UCSD-AML1 (cell line): ENCODE measurements around the gene AGPAT3.
"Not testable (repeated sequence)": the region's sequence is repeated elsewhere in the genome, so short reads cannot be mapped to it uniquely, and the experiment has no call there.

Experiments
- DNase-seq: peaks from one replicate; lab custom pipeline; 2025; ENCODE audit not compliant: unreplicated experiment; lab: John Stamatoyannopoulos, UW

AGPAT3 gene

DNA sequence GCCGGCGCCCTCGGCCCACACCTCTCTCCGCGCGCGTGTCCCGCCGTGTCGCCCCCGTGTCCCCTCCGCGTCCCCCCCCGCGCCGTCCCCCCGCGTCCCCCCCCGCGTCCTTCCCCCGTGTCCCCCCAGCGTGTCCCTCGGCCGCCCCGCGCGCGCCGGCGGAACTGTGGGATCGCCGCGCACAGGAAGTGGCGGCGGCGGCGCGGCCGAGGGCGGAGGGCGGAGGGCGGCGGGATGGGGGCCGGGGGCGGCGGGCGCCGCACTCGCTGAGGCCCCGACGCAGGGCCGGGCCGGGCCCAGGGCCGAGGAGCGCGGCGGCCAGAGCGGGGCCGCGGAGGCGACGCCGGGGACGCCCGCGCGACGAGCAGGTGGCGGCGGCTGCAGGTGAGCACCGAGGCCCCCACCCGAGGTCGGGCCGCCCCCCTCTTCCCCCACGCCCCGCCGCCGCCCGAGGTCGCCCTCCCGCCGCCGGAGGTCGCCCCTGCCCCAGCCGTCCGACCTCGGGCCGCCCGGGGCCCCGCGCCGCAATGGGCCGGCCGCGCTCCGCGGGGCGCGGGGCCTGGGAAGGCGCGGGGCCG is at the start of gene AGPAT3:
TSS of gene AGPAT3 (plus strand) at position 262 of the 578 bp plus-strand sequence. CDS start 94,459 bp downstream, outside the sequence.
- peak; percentile 45 for DNase-seq

DNA sequence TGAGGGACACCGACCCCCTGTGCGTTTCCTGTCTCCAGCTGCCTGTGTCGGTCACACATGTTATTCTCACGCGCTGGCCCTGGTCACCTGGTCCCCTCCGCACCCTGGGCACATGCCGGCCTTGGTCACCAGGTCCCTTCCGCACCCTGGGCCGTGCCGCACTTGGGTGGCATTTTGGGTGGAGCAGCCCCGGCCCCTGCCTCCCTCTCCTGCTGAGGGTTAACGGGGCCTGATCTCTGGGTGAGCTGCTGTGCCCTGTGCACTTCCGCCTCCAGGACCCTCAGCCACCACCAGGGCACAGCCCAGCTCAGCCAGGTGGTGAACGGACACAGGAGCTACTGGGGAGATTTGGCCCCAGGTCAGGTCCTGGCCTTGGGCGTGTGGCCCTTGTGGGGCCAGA is 49.0 kb upstream of the AGPAT3 start:
- no peak for DNase-seq

DNA sequence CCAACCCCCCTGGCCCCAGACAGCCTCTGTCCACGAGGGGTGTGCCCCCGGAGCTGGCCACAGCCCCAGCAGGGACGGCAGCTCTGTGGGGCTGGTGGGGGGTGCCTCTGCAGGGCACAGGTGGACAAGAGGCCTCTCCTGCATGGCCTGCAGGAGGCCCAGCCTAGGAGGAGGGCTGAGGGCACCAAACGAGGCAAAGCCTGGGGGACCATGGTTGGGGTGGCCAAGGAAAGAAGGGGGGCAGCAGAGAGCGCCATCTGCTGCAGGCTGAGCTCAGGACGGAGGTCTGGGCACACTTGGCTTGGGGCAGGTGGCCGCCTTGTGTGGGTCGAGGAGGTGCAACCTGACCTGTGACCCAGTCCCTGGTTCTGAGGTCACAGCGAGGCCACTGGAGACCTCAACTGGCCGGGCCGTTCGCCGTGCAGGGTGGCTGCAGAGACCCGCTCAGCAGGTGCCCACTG is 48.4 kb upstream of the AGPAT3 start:
- DNase-seq = no peak

DNA sequence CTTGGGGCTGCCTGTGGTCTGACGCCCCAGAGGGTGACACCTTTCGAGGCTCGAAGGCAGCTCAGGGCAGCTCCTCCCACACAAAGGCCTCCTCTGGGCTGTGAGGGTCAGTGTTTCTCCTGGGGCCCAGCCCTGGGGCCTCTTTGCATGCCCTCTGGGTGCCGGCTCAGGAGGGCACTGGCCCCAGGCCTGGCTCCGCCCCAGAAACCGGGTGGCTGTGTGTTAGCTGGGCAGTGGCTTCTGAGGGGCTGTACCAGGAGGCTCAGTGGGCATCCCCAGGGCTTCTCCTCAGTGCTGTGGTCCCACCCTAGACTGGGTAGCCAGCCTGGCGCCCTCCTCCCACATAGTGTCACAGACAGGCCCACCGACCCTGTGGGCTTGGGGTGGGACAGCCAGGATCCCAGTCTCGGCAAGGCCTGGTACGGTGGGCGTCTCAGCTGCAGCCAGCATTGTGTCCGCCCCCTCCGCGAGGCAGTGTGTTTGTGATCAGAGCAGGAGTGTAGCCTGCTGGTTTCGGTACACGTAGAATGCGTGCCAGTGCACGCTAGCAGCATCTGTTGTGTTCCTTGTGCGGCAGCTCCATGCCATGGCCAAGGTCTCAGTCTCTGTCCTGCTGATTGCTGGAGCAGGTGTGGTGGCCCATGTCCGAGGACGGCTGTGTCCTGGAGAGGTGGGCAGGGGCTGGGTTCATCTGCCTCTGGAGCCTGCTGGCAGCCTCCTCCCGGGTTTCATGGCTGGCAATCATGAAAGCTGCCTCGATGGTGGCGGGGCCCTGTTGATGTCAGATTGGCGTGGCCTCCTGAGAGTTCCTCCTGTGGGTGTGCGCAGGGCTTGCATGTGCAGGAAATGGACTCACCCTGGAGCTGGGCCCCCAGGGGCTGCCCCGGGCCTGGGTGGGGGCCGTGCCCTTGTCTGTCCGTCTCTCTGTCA is 47.6 kb upstream of the AGPAT3 start:
- DNase-seq = no peak

GRCh38 chr21:43818685-43819084 is 46.3 kb upstream of the AGPAT3 start:
- DNase-seq = no peak

DNA sequence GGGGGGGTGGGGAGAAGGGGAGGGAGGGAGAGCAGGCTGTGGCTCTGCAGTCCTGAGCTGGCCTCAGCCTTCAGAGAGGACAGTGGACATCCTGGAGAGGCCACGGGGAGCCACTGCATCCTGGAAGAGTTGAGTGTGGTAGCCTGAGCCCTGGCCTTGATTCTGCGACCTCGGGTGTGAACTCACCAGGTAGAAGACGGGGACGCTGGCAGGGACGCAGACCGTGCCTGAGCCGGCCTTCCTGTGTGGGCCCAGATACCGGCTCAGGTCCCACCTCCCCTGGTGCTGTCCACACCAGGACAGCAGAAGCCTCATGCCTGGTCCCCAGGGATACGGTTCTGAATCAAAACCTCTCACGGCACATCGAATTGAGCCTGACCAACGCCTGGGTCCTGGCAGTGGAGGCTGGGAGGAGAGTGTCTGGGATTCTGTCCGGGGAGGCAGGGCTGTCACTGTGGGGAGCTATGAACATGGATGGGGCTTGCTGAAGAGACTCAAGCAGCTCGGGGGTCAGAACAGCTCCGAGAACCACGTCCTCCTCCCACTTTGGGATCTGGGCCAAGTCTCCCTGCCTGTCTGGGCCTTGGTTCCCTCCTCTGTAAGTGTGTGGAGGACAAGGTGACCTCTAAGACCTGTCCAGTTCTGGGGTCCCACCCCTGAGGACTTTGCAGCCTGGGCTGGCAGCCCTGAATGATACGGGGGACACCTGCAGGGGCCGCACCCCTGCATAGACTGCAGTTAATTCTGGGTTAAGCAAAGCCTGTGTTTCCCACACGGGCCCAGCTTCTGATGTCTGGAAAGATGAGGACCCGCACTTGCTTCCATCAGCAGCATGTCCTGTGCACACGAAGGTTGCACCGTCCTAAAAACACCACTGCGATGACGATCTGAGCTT is 45.3 kb upstream of the AGPAT3 start:
- DNase-seq = no peak

DNA sequence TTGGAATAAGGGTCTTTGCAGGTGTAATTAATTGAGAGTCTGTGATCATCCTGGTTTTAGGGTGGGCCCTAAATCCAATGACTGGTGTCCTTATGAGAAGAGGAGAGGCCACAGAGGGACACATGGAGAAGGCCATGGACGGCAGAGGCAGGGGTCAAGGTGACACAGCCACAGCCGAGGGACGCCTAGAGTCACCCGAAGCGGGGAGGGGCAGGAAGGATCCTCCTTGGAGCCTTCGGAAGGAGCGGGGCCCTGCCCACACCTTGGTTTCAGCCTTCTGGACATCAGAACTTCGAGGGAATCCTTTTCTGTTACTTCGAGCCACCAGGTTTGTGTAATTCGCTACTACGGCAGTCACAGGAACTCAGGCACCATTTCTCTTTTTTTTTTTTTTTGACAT is 44.6 kb upstream of the AGPAT3 start:
- DNase-seq = no peak

DNA sequence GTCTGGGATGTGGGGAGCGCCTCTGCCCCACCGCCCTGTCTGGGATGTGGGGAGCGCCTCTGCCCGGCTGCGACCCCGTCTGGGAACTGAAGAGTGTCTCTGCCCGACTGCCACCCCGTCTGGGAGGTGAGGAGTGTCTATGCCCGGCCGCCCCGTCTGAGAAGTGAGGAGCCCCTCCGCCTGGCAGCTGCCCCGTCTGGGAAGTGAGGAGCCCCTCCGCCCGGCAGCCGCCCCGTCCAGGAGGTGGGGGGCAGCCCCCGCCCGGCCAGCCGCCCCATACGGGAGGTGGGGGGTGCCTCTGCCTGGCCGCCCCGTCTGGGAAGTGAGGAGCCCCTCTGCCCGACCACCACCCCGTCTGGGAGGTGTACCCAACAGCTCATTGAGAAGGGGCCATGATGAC is 42.9 kb upstream of the AGPAT3 start:
- DNase-seq = not testable (repeated sequence)

- DNase-seq = not testable (repeated sequence)
These were observed 42.3 kb upstream of the AGPAT3 start for GRCh38 chr21:43822741-43823140.

- no peak for DNase-seq
These were observed 40.4 kb upstream of the AGPAT3 start for GRCh38 chr21:43824333-43825241.

GRCh38 chr21:43825242-43825935 is 39.6 kb upstream of the AGPAT3 start:
- no peak for DNase-seq

GRCh38 chr21:43825936-43826622 is 38.9 kb upstream of the AGPAT3 start:
- no peak for DNase-seq

- no peak for DNase-seq
These were observed 38.4 kb upstream of the AGPAT3 start for GRCh38 chr21:43826623-43826974.

- no peak for DNase-seq
These were observed 37.9 kb upstream of the AGPAT3 start for GRCh38 chr21:43827015-43827611.

GRCh38 chr21:43829161-43829560 is 35.9 kb upstream of the AGPAT3 start:
- DNase-seq = no peak

- DNase-seq = peak; percentile 54
These were observed 35.4 kb upstream of the AGPAT3 start for GRCh38 chr21:43829575-43830119.

- no peak for DNase-seq
These were observed 32.9 kb upstream of the AGPAT3 start for GRCh38 chr21:43832158-43832550.

GRCh38 chr21:43832648-43833047 is 32.4 kb upstream of the AGPAT3 start:
- no peak for DNase-seq
